ENCODE measurements around the gene TNIK.

Gene TNIK

DNA sequence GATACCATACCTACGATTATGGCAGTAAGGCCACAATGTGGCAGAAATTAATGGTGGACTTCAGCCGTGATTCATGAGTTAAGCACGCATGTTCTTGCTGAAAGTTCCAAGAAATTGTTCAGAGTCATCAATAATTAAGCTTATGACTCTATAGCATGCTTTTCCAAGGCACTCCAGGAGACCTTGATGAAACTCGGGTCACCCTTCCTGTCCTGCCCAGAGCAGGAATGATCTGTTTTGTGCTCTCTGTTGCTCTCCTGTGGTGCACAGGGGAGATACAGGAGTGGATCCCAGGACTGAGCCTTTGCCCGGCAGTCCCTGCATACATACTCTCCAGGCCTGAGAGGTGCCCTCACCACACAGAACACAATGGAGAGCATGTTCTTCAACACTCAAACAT lies 292.1 kb downstream of the TNIK start:
- H4K20me1 ChIP-seq (ENCODE audit: control insufficient read depth, insufficient read depth, low read depth, low read length), result no peaks in the 10 kb centered on the region
- no peaks in the 10 kb centered on the region for H3K79me2 ChIP-seq (ENCODE audit: control insufficient read depth, low read length)
- peaks cover 2% of the 10 kb centered on the region; the same call in 1 of the 2 replicates for H3K9me3 ChIP-seq (ENCODE audit: control insufficient read depth, insufficient read depth, low read length)
- H3K4me3 ChIP-seq (ENCODE audit: low read length), result no peak overlapping the region
- no peak for TF ChIP-seq CTCF (IDR thresholded peaks at IDR 0.05; ENCODE audit: low read depth, low read length, poor library complexity, severe bottlenecking)
- TF ChIP-seq EZH2phosphoT487 (IDR thresholded peaks at IDR 0.05; ENCODE audit: borderline replicate concordance, low read length), result no peak
- H3F3A ChIP-seq (ENCODE audit: control insufficient read depth, insufficient read depth), result no peaks in the 10 kb centered on the region
- no peaks in the 10 kb centered on the region for H3K27me3 ChIP-seq (ENCODE audit: control insufficient read depth, low read length)
- no peak overlapping the region for H3K4me2 ChIP-seq (ENCODE audit: low read length)
- no peaks in the 10 kb centered on the region for H3K4me1 ChIP-seq (ENCODE audit: control insufficient read depth, low read length)
- H3K27ac ChIP-seq (ENCODE audit: low read depth, low read length), result no peak overlapping the region
- H3K9me2 ChIP-seq (replicated peaks; ENCODE audit: control insufficient read depth, low read length), result no peaks in the 10 kb centered on the region
- H3K36me3 ChIP-seq (ENCODE audit: control insufficient read depth, low read length), result no peaks in the 10 kb centered on the region

DNA sequence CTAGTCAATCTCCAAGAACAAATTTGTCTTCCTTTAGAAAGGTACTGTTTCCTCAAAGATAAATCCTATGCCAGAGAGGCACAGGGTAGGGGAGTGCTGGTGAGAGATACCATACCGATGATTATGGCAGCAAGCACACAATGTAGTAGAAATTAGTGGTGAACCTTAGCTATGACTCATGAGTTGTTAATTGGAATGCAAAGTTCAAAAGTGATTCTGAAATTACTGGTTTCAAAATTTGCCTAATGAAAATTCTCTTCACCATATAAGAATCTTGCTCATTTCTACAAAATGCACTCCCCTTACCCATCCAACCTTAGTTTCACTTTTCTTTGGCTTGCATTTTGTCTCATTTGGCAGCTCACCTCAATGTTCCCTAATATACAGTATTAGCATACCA lies 294.2 kb downstream of the TNIK start:
- no peaks in the 10 kb centered on the region for H3K27me3 ChIP-seq (ENCODE audit: control insufficient read depth, low read length)
- peaks cover 6% of the 10 kb centered on the region for H3K9me3 ChIP-seq (ENCODE audit: control insufficient read depth, insufficient read depth, low read length)
- no peaks in the 10 kb centered on the region for H3K79me2 ChIP-seq (ENCODE audit: control insufficient read depth, low read length)
- no peaks in the 10 kb centered on the region for H3K4me1 ChIP-seq (ENCODE audit: control insufficient read depth, low read length)
- H3K4me2 ChIP-seq (ENCODE audit: low read length), result no peak overlapping the region
- H3F3A ChIP-seq (ENCODE audit: control insufficient read depth, insufficient read depth), result no peaks in the 10 kb centered on the region
- no peaks in the 10 kb centered on the region for H4K20me1 ChIP-seq (ENCODE audit: control insufficient read depth, insufficient read depth, low read depth, low read length)
- H3K9me2 ChIP-seq (replicated peaks; ENCODE audit: control insufficient read depth, low read length), result no peaks in the 10 kb centered on the region
- no peak overlapping the region for H3K4me3 ChIP-seq (ENCODE audit: low read length)
- TF ChIP-seq EZH2phosphoT487 (IDR thresholded peaks at IDR 0.05; ENCODE audit: borderline replicate concordance, low read length) (no peak), CTCF (IDR thresholded peaks at IDR 0.05; ENCODE audit: low read depth, low read length, poor library complexity, severe bottlenecking) (no peak)
- no peak overlapping the region for H3K27ac ChIP-seq (ENCODE audit: low read depth, low read length)
- H3K36me3 ChIP-seq (ENCODE audit: control insufficient read depth, low read length), result no peaks in the 10 kb centered on the region

- Histone ChIP-seq H4K20me1 (ENCODE audit: control insufficient read depth, insufficient read depth, low read depth, low read length) (no peaks in the 10 kb centered on the region), H3K36me3 (ENCODE audit: control insufficient read depth, low read length) (no peaks in the 10 kb centered on the region), H3K27me3 (ENCODE audit: control insufficient read depth, low read length) (no peaks in the 10 kb centered on the region), H3K4me1 (ENCODE audit: control insufficient read depth, low read length) (no peaks in the 10 kb centered on the region), H3K27ac (ENCODE audit: low read depth, low read length) (no peak overlapping the region), H3K79me2 (ENCODE audit: control insufficient read depth, low read length) (no peaks in the 10 kb centered on the region), H3K9me2 (replicated peaks; ENCODE audit: control insufficient read depth, low read length) (no peaks in the 10 kb centered on the region), H3K9me3 (ENCODE audit: control insufficient read depth, insufficient read depth, low read length) (peaks cover 6% of the 10 kb centered on the region), H3K4me3 (ENCODE audit: low read length) (no peak overlapping the region), H3F3A (ENCODE audit: control insufficient read depth, insufficient read depth) (no peaks in the 10 kb centered on the region), H3K4me2 (ENCODE audit: low read length) (no peak overlapping the region)
- no peak for TF ChIP-seq EZH2phosphoT487 (IDR thresholded peaks at IDR 0.05; ENCODE audit: borderline replicate concordance, low read length)
- TF ChIP-seq CTCF (IDR thresholded peaks at IDR 0.05; ENCODE audit: low read depth, low read length, poor library complexity, severe bottlenecking), result no peak
Measured at GRCh38 chr3:171165499-171165921, 294.7 kb downstream of the TNIK start.

DNA sequence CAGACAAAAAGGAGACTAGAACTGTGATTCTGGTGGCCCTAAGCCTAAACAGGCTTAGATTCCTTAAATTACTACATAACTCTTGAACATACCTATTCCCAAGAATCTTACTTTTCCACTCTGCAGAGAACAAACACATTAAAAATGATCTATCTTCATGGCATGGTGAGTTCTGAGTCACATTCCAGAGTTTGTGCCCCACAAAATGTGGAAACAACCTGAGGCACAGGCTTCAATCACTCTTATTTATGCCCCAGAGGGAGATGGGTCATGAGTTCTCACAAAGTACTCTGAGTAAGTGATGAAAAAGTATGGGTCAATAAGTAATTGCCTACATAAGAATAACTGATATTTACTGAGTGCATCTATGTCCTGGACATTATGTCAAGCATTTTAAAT lies 296.1 kb downstream of the TNIK start:
- no peaks in the 10 kb centered on the region for H4K20me1 ChIP-seq (ENCODE audit: control insufficient read depth, insufficient read depth, low read depth, low read length)
- peaks cover 6% of the 10 kb centered on the region for H3K9me3 ChIP-seq (ENCODE audit: control insufficient read depth, insufficient read depth, low read length)
- no peaks in the 10 kb centered on the region for H3K4me1 ChIP-seq (ENCODE audit: control insufficient read depth, low read length)
- no peak for TF ChIP-seq EZH2phosphoT487 (IDR thresholded peaks at IDR 0.05; ENCODE audit: borderline replicate concordance, low read length)
- no peak for TF ChIP-seq CTCF (IDR thresholded peaks at IDR 0.05; ENCODE audit: low read depth, low read length, poor library complexity, severe bottlenecking)
- no peaks in the 10 kb centered on the region for H3K79me2 ChIP-seq (ENCODE audit: control insufficient read depth, low read length)
- no peaks in the 10 kb centered on the region for H3K36me3 ChIP-seq (ENCODE audit: control insufficient read depth, low read length)
- H3K4me2 ChIP-seq (ENCODE audit: low read length), result no peak overlapping the region
- H3K27me3 ChIP-seq (ENCODE audit: control insufficient read depth, low read length), result no peaks in the 10 kb centered on the region
- H3K4me3 ChIP-seq (ENCODE audit: low read length), result no peak overlapping the region
- no peak overlapping the region for H3K27ac ChIP-seq (ENCODE audit: low read depth, low read length)
- no peaks in the 10 kb centered on the region for H3F3A ChIP-seq (ENCODE audit: control insufficient read depth, insufficient read depth)
- H3K9me2 ChIP-seq (replicated peaks; ENCODE audit: control insufficient read depth, low read length), result no peaks in the 10 kb centered on the region

Measured in DOHH2 (cell line).